ENCODE data around the gene NPAS3. TPM values are rescaled to one million over a fixed set of nuclear protein-coding genes. Genes with fewer than 3 reads are reported as not detected.

NPAS3 gene
- total RNA-seq, 1 donor from 2014 or later, result 1.6 TPM

DNA sequence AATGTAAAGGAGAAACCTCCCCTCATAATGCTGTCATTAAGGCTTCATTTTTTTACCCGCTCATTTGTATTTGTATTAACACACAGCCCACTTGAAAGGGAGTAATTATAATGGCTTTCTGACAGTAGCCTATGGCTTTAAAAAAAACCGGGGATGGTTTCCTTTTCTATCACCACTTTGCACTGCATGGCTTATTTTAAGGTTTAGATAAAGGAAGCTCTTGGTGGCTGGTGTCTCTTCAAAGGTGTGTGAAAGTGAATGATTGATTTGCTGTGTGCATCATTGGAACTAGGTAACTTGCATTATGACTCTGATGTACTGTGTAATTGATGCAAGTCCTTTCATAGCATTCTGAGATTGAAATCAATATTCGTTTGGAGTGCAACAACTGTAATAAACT lies 80.7 kb downstream of the NPAS3 start:
- DNase-seq (ENCODE audit: low spot score), result no peak

DNA sequence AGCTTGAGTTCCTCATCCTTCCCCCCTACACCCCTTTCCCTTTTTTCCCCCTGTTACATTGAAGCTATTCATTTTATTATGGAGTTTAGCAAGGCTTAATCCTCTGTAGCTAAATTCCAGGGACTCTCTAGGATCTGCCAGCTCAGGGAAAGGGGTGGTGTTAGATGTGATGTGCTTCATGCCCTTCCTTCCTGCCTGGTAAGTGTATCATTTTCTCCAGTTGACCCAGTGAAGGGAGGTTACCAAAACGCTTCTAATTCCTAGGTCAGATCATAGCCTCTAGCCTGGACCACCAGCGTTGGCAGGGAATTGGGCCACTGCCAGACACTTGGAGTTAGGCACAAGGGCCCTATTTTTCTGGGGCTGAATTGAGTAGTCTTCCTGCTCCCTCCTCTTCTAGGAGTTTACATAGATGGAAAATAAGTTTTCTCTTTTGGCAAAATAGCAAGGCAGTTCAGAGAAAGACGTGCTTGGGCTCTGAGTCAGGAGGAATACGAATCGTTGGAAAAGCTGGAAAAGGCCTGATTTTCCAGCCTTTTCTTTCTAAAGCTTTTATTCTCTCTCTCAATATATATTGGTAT lies 88.3 kb downstream of the NPAS3 start:
- TF ChIP-seq, protein P1, sequence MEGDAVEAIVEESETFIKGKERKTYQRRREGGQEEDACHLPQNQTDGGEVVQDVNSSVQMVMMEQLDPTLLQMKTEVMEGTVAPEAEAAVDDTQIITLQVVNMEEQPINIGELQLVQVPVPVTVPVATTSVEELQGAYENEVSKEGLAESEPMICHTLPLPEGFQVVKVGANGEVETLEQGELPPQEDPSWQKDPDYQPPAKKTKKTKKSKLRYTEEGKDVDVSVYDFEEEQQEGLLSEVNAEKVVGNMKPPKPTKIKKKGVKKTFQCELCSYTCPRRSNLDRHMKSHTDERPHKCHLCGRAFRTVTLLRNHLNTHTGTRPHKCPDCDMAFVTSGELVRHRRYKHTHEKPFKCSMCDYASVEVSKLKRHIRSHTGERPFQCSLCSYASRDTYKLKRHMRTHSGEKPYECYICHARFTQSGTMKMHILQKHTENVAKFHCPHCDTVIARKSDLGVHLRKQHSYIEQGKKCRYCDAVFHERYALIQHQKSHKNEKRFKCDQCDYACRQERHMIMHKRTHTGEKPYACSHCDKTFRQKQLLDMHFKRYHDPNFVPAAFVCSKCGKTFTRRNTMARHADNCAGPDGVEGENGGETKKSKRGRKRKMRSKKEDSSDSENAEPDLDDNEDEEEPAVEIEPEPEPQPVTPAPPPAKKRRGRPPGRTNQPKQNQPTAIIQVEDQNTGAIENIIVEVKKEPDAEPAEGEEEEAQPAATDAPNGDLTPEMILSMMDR (IDR thresholded peaks at IDR 0.05; ENCODE audit: unreplicated experiment), result no peak
- Mint-ChIP-seq H3K27me3 (ENCODE audit: unreplicated experiment) (no peaks in the 10 kb centered on the region), H3K4me1 (ENCODE audit: unreplicated experiment) (no peaks in the 10 kb centered on the region), H3K4me3 (ENCODE audit: unreplicated experiment) (no peak overlapping the region), H3K36me3 (ENCODE audit: low read depth, unreplicated experiment) (no peaks in the 10 kb centered on the region), H3K27ac (ENCODE audit: unreplicated experiment) (no peak overlapping the region), H3K9me3 (ENCODE audit: unreplicated experiment) (no peaks in the 10 kb centered on the region)
- DNase-seq (ENCODE audit: low spot score), result no peak

More for the DNA sequence above, 80.7 kb downstream of the NPAS3 start:
- Mint-ChIP-seq H3K9me3 (ENCODE audit: unreplicated experiment) (no peaks in the 10 kb centered on the region), H3K27me3 (ENCODE audit: unreplicated experiment) (no peaks in the 10 kb centered on the region), H3K4me3 (ENCODE audit: unreplicated experiment) (no peak overlapping the region), H3K4me1 (ENCODE audit: unreplicated experiment) (no peaks in the 10 kb centered on the region), H3K36me3 (ENCODE audit: low read depth, unreplicated experiment) (no peaks in the 10 kb centered on the region), H3K27ac (ENCODE audit: unreplicated experiment) (no peak overlapping the region)
- TF ChIP-seq, protein P1 (IDR thresholded peaks at IDR 0.05; ENCODE audit: unreplicated experiment), result no peak

DNA sequence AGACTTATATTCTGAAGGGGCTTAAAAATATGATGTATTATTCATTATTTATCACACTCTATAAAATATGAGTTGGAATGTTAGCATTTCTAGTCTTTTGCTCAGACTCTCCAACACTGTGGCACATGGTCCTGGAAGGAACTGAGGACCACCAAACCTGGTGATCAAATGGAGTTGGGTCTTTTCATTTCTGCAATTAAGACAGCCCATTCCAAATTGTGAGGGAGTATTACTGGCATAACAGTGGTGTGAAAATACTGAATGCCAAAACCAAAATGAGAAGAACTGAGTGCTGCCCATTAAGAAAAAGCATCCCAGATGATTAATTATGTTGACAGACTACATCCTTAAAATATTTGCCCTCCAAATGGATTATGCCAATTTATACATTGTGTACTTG lies 90.8 kb downstream of the NPAS3 start:
- no peak overlapping the region for H3K27ac Mint-ChIP-seq (ENCODE audit: unreplicated experiment)
- H3K4me3 Mint-ChIP-seq (ENCODE audit: unreplicated experiment), result no peak overlapping the region
- no peaks in the 10 kb centered on the region for H3K4me1 Mint-ChIP-seq (ENCODE audit: unreplicated experiment)
- TF ChIP-seq, protein P1 (IDR thresholded peaks at IDR 0.05; ENCODE audit: unreplicated experiment), result no peak
- no peaks in the 10 kb centered on the region for H3K36me3 Mint-ChIP-seq (ENCODE audit: low read depth, unreplicated experiment)
- H3K9me3 Mint-ChIP-seq (ENCODE audit: unreplicated experiment), result no peaks in the 10 kb centered on the region
- DNase-seq (ENCODE audit: low spot score), result no peak
- no peaks in the 10 kb centered on the region for H3K27me3 Mint-ChIP-seq (ENCODE audit: unreplicated experiment)

DNA sequence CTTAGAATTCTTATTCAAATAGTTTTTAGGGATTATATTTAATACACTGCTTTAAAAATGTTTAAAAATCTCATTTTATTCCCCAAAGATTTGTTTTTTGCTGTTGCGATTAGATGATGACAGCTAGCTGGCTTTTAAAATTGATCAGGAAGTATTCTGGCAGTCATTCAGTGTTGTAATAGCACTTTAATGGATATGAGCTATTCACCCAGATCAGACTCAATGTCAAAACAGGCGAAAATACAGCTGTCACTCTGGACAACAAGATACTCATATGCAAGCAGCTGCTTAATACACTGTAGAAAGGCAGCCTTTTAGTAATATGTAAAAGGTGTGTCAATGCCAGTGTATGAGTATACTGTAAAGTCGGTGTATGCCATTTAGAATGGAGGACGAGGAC lies 91.7 kb downstream of the NPAS3 start:
- Mint-ChIP-seq H3K27me3 (ENCODE audit: unreplicated experiment) (no peaks in the 10 kb centered on the region), H3K4me1 (ENCODE audit: unreplicated experiment) (no peaks in the 10 kb centered on the region), H3K9me3 (ENCODE audit: unreplicated experiment) (no peaks in the 10 kb centered on the region)

More for the DNA sequence above, 91.7 kb downstream of the NPAS3 start:
- H3K27ac Mint-ChIP-seq (ENCODE audit: unreplicated experiment), result no peak overlapping the region
- TF ChIP-seq, protein P1 (IDR thresholded peaks at IDR 0.05; ENCODE audit: unreplicated experiment), result no peak
- H3K36me3 Mint-ChIP-seq (ENCODE audit: low read depth, unreplicated experiment), result no peaks in the 10 kb centered on the region
- H3K4me3 Mint-ChIP-seq (ENCODE audit: unreplicated experiment), result no peak overlapping the region
- DNase-seq (ENCODE audit: low spot score), result no peak
